ENCODE data around the gene VPS26B. TPM values are rescaled to one million over a fixed set of nuclear protein-coding genes. Genes with fewer than 3 reads are reported as not detected.
A peak's percentile ranks its signal among the peaks of the same experiment; 100 is the strongest.

Gene VPS26B
- total and polyA plus RNA-seq, 5 experiments from 2014 or later: 47.8 to 70.1 (median 62.5) TPM

GRCh38 chr11:134236834-134237556, 12.5 kb downstream of the VPS26B start:
- H3K27me3 Mint-ChIP-seq: no peaks in the 10 kb centered on the region
- no peak overlapping the region for H3K4me3 Mint-ChIP-seq
- H3K4me1 Mint-ChIP-seq: peaks cover 9 to 20% (median 17%) of the 10 kb centered on the region in 4 donors
- POLR2A ChIA-PET: interaction anchor here (1.0 kb wide), 1 partner anchor 12 kb away, joined by 3 read pairs; no protein-coding TSS in a partner anchor
- ATAC-seq: no peak
- no peak for DNase-seq
- peaks cover 0 to 64% (median 6%) of the 10 kb centered on the region in 3 donors for H3K36me3 Mint-ChIP-seq
- peak overlapping the region in 4 of 10 donors; percentile 2 to 77 (median 16) for H3K27ac Mint-ChIP-seq
- no peaks in the 10 kb centered on the region for H3K9me3 Mint-ChIP-seq

GRCh38 chr11:134237557-134237922, 13.1 kb downstream of the VPS26B start:
- Mint-ChIP-seq H3K4me1 (peaks cover 3 to 14% (median 13%) of the 10 kb centered on the region in 4 donors), H3K36me3 (peaks cover 0 to 68% (median 7%) of the 10 kb centered on the region in 3 donors), H3K9me3 (no peaks in the 10 kb centered on the region), H3K27ac (peak overlapping the region in 2 of 10 donors; percentile 28 to 77), H3K27me3 (no peaks in the 10 kb centered on the region), H3K4me3 (no peak overlapping the region)
- POLR2A ChIA-PET: interaction anchor here (1.0 kb wide), 1 partner anchor 12 kb away, joined by 3 read pairs; no protein-coding TSS in a partner anchor
- DNase-seq (no peak), ATAC-seq (no peak)

DNA sequence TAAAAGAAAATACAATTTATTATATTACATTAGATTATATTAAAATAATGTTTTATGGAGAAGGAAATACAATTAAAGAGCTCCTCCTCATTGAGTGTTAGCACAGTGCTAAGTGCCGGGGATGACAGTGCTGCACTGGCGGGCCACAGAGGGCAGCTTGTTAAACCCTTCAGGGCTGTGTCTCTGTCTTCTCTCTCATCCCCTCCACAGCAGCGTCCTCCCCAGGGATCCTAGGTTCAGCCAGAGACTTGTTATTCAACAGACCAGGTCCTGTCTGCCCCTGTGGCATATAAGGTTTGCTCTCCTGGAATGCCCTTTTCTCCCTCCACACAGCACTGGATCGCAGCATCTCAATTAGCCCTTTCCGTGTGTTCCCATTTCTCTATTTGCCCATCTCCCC, 14.5 kb downstream of the VPS26B start:
- Mint-ChIP-seq H3K4me3 (no peak overlapping the region), H3K9me3 (no peaks in the 10 kb centered on the region), H3K27ac (peak overlapping the region in 1 of 10 donors; percentile 22), H3K36me3 (peaks cover 0 to 80% (median 7%) of the 10 kb centered on the region in 3 donors), H3K4me1 (peaks cover 0 to 8% (median 2%) of the 10 kb centered on the region in 4 donors), H3K27me3 (no peaks in the 10 kb centered on the region)
- DNase-seq (no peak), ATAC-seq (no peak)
- POLR2A ChIA-PET: interaction anchor here (0.9 kb wide), 1 partner anchor 14 kb away, joined by 3 read pairs; the partner anchor contains the start of gene VPS26B

GRCh38 chr11:134240592-134240991, 16.1 kb downstream of the VPS26B start:
- Mint-ChIP-seq H3K27ac (peak overlapping the region in 3 of 10 donors; percentile 0 to 24 (median 19)), H3K27me3 (no peaks in the 10 kb centered on the region), H3K36me3 (peaks cover 0 to 83% (median 7%) of the 10 kb centered on the region in 3 donors), H3K4me3 (no peak overlapping the region), H3K9me3 (no peaks in the 10 kb centered on the region), H3K4me1 (peaks cover 0 to 8% (median 2%) of the 10 kb centered on the region in 4 donors)
- POLR2A ChIA-PET: interaction anchor here (1.1 kb wide), 1 partner anchor 212 kb away, joined by 3 read pairs; no protein-coding TSS in a partner anchor
- DNase-seq (no peak), ATAC-seq (no peak)

DNA sequence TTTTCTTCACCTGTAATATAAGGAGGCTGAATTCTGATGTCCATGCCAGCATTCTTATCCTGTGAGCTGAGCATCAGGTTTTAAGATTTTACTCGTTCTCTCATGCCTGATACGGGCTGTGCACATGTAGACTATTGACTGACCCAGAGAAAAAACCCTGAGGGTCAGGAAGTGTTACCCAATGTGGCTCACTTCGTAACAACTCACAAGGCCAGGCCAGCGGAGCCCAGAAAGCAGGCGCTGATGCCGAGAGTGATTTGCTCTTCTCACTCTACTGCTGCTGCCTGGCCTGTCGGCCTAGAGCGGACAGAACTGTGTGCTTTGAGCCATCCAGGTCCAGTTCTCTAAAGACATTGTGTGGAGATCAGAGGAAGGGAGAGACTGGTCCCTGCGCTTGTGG, 17.9 kb downstream of the VPS26B start:
- POLR2A ChIA-PET: no interaction called here

GRCh38 chr11:134243913-134244312, 19.4 kb downstream of the VPS26B start:
- DNase-seq: no peak
- H3K27me3 Mint-ChIP-seq: no peaks in the 10 kb centered on the region
- H3K9me3 Mint-ChIP-seq: no peaks in the 10 kb centered on the region
- H3K36me3 Mint-ChIP-seq: peaks cover 0 to 84% (median 7%) of the 10 kb centered on the region in 3 donors
- no peak for ATAC-seq
- H3K27ac Mint-ChIP-seq: peak overlapping the region in 1 of 10 donors; percentile 62
- POLR2A ChIA-PET: interaction anchor here (1.5 kb wide), 1 partner anchor 20 kb away, joined by 4 read pairs; the partner anchor contains the start of genes NCAPD3 and VPS26B
- no peaks in the 10 kb centered on the region for H3K4me1 Mint-ChIP-seq
- H3K4me3 Mint-ChIP-seq: no peak overlapping the region

More for the DNA sequence above, 17.9 kb downstream of the VPS26B start:
- no peaks in the 10 kb centered on the region for H3K9me3 Mint-ChIP-seq
- peaks cover 0 to 4% (median under 1%) of the 10 kb centered on the region in 4 donors for H3K4me1 Mint-ChIP-seq
- DNase-seq (no peak), ATAC-seq (no peak)
- H3K27ac Mint-ChIP-seq: peak overlapping the region in 2 of 10 donors; percentile 29 to 46
- H3K4me3 Mint-ChIP-seq: no peak overlapping the region
- no peaks in the 10 kb centered on the region for H3K27me3 Mint-ChIP-seq
- H3K36me3 Mint-ChIP-seq: peaks cover 0 to 79% (median 4%) of the 10 kb centered on the region in 3 donors

DNA sequence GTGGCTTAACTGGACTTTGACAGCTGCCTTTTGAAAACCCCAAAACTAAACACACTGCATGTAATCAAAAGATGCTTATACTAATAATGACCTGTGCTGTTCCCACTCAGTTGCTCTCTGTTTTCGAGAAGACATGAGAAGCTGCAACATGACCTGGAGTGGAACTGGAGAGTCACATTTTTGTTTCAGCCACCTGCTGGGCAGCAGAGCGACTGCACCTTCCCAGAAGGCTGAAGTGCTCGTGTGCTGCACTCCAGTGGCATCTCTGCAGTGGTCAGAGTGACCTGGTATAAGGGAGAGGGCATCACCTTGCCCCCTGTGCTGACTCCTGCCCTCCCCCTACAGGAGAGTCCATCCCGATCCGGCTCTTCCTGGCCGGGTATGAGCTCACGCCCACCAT, 20.1 kb downstream of the VPS26B start:
- DNase-seq (peak in 7 of 10 donors; percentile 2 to 41 (median 13)), ATAC-seq (peak; percentile 69 to 78)
- Mint-ChIP-seq H3K9me3 (no peaks in the 10 kb centered on the region), H3K27ac (peak overlapping the region in 5 of 10 donors; percentile 35 to 80 (median 43)), H3K36me3 (peaks cover 0 to 84% (median 7%) of the 10 kb centered on the region in 3 donors), H3K4me1 (peaks cover 0 to 2% (median 0%) of the 10 kb centered on the region in 4 donors), H3K27me3 (no peaks in the 10 kb centered on the region), H3K4me3 (no peak overlapping the region)
- POLR2A ChIA-PET: interaction anchor here (1.5 kb wide), 1 partner anchor 21 kb away, joined by 4 read pairs; the partner anchor contains the start of genes NCAPD3 and VPS26B

- POLR2A ChIA-PET: interaction anchor here (1.5 kb wide), 1 partner anchor 21 kb away, joined by 3 read pairs; the partner anchor contains the start of gene VPS26B
- H3K4me3 Mint-ChIP-seq: no peak overlapping the region
- H3K27me3 Mint-ChIP-seq: no peaks in the 10 kb centered on the region
These were observed 21.0 kb downstream of the VPS26B start for GRCh38 chr11:134245434-134245833.

DNA sequence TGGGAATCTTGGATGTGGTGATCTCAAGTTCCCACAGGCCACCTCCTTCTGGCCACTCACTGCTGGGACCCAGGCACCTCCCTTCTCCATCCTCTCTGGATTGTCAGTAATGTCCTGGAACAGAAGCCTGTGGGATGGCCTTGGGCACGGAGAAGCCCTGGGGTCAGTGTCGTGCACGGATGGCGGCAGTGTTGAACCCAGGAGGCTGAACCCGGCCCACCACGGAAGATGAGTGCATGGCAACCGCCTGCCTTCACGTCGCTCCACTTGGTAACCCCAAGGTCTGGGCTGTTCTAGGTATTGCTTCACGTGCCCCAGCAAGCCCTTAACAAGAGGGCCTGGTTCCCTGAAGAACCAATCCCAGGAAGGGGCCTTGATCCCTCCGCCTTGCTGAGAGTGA, 21.6 kb downstream of the VPS26B start:
- Mint-ChIP-seq H3K4me3 (no peak overlapping the region), H3K27me3 (no peaks in the 10 kb centered on the region), H3K4me1 (peaks cover 0 to 3% (median 0%) of the 10 kb centered on the region in 4 donors), H3K36me3 (peaks cover 0 to 80% (median 9%) of the 10 kb centered on the region in 3 donors), H3K27ac (peak overlapping the region in 1 of 10 donors; percentile 49), H3K9me3 (no peaks in the 10 kb centered on the region)
- POLR2A ChIA-PET: interaction anchor here (1.5 kb wide), 1 partner anchor 22 kb away, joined by 3 read pairs; the partner anchor contains the start of gene VPS26B
- ATAC-seq: no peak
- no peak for DNase-seq

More at GRCh38 chr11:134245434-134245833, 21.0 kb downstream of the VPS26B start:
- ATAC-seq (no peak), DNase-seq (no peak)
- Mint-ChIP-seq H3K27ac (peak overlapping the region in 1 of 10 donors; percentile 56), H3K4me1 (peaks cover 0 to 2% (median 0%) of the 10 kb centered on the region in 4 donors), H3K9me3 (no peaks in the 10 kb centered on the region), H3K36me3 (peaks cover 0 to 84% (median 9%) of the 10 kb centered on the region in 3 donors)

- Mint-ChIP-seq H3K36me3 (peaks cover 0 to 81% (median 9%) of the 10 kb centered on the region in 3 donors), H3K9me3 (no peaks in the 10 kb centered on the region), H3K27ac (peak overlapping the region in 4 of 10 donors; percentile 63 to 73 (median 66))
These were observed 22.2 kb downstream of the VPS26B start for GRCh38 chr11:134246678-134247077.

GRCh38 chr11:134248910-134249480, 24.5 kb downstream of the VPS26B start:
- no peaks in the 10 kb centered on the region for H3K27me3 Mint-ChIP-seq
- peaks cover 0 to 59% (median 6%) of the 10 kb centered on the region in 3 donors for H3K36me3 Mint-ChIP-seq
- POLR2A ChIA-PET: interaction anchor here (0.7 to 6.3 kb wide), 3 partner anchors 18 to 24 kb away, joined by 3 to 115 read pairs (median 5); partner anchors contain the start of genes NCAPD3 and VPS26B
- ATAC-seq (no peak), DNase-seq (no peak)
- H3K9me3 Mint-ChIP-seq: no peaks in the 10 kb centered on the region
- peak overlapping the region in 8 of 10 donors; percentile 8 to 92 (median 58) for H3K27ac Mint-ChIP-seq
- peaks cover 7 to 22% (median 21%) of the 10 kb centered on the region in 4 donors for H3K4me1 Mint-ChIP-seq
- peak overlapping the region in 1 of 10 donors; percentile 16 for H3K4me3 Mint-ChIP-seq

More at GRCh38 chr11:134246678-134247077, 22.2 kb downstream of the VPS26B start:
- no peaks in the 10 kb centered on the region for H3K27me3 Mint-ChIP-seq
- POLR2A ChIA-PET: no interaction called here
- H3K4me1 Mint-ChIP-seq: peaks cover 0 to 9% (median 4%) of the 10 kb centered on the region in 4 donors
- no peak overlapping the region for H3K4me3 Mint-ChIP-seq
- no peak for DNase-seq
- no peak for ATAC-seq

DNA sequence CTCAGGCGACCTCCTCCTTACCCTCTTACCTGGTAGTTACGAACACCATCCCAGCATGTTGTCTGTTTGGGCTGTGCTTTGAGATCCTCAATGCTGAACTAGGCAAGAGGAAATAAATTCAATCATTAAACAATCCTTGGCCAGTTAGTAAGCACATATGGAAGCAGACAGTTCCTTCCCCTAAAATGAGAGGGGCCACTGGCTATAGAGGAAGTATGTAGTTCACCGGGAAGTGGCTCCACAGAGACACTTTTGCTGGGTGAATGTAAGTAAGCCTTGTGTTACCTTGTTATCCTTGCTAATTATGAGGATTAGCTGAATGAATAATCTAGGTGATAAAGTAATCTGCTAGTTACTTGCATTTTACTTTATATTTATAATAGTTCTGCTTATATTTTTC, 25.8 kb downstream of the VPS26B start:
- H3K27me3 Mint-ChIP-seq: no peaks in the 10 kb centered on the region

More for the DNA sequence above, 25.8 kb downstream of the VPS26B start:
- no peak for DNase-seq
- ATAC-seq: no peak
- H3K9me3 Mint-ChIP-seq: no peaks in the 10 kb centered on the region
- H3K4me1 Mint-ChIP-seq: peaks cover 14 to 33% (median 31%) of the 10 kb centered on the region in 4 donors
- H3K36me3 Mint-ChIP-seq: peaks cover 0 to 48% (median 4%) of the 10 kb centered on the region in 3 donors
- peak overlapping the region in 3 of 10 donors; percentile 9 to 62 (median 55) for H3K27ac Mint-ChIP-seq
- POLR2A ChIA-PET: interaction anchor here (6.3 kb wide), 1 partner anchor 24 kb away, joined by 115 read pairs; the partner anchor contains the start of genes NCAPD3 and VPS26B
- H3K4me3 Mint-ChIP-seq: no peak overlapping the region

Data from naive thymus-derived CD8-positive, alpha-beta T cell (primary cell).